Measurements from ENCODE around the gene ZNF816.
A peak's percentile ranks its signal among the peaks of the same experiment; 100 is the strongest.

DNA sequence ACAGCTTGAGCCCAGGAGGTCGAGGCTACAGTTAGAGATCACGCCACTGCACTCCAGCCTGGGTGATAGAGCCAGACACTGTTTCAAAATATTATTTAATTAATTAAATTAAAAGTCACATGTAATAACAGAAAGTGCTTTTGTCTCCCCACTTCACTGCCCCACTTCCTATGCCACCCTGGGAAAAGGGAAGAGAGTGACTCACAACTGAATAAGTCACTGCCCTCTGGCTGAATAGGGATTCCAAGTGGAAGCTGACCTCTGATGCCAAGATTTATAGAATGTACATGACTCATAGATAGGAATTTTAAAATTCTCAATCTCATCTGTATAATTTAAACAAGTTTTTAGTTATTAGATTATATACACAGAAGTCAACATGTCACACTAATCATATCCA, 28.8 kb upstream of the ZNF816 start:
- TF ChIP-seq, protein P1, sequence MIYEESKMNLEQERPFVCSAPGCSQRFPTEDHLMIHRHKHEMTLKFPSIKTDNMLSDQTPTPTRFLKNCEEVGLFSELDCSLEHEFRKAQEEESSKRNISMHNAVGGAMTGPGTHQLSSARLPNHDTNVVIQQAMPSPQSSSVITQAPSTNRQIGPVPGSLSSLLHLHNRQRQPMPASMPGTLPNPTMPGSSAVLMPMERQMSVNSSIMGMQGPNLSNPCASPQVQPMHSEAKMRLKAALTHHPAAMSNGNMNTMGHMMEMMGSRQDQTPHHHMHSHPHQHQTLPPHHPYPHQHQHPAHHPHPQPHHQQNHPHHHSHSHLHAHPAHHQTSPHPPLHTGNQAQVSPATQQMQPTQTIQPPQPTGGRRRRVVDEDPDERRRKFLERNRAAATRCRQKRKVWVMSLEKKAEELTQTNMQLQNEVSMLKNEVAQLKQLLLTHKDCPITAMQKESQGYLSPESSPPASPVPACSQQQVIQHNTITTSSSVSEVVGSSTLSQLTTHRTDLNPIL (CRISPR knock-in tag; IDR thresholded peaks at IDR 0.05; ENCODE audit: low read depth) = 0 out of 2 replicates have a peak, but pooled peaks have one; percentile 25
- no peak for TF ChIP-seq ZFP30 (CRISPR knock-in tag; IDR thresholded peaks at IDR 0.05)
- TF ChIP-seq GLIS3 (CRISPR knock-in tag; IDR thresholded peaks at IDR 0.05) = no peak
- no peak for TF ChIP-seq ZC3H10 (CRISPR knock-in tag; IDR thresholded peaks at IDR 0.05)
- no peak for TF ChIP-seq ARNTL (CRISPR knock-in tag; IDR thresholded peaks at IDR 0.05; ENCODE audit: borderline replicate concordance, low read depth)
- TF ChIP-seq RARB (CRISPR knock-in tag; IDR thresholded peaks at IDR 0.05) = no peak
- TF ChIP-seq, protein P2, sequence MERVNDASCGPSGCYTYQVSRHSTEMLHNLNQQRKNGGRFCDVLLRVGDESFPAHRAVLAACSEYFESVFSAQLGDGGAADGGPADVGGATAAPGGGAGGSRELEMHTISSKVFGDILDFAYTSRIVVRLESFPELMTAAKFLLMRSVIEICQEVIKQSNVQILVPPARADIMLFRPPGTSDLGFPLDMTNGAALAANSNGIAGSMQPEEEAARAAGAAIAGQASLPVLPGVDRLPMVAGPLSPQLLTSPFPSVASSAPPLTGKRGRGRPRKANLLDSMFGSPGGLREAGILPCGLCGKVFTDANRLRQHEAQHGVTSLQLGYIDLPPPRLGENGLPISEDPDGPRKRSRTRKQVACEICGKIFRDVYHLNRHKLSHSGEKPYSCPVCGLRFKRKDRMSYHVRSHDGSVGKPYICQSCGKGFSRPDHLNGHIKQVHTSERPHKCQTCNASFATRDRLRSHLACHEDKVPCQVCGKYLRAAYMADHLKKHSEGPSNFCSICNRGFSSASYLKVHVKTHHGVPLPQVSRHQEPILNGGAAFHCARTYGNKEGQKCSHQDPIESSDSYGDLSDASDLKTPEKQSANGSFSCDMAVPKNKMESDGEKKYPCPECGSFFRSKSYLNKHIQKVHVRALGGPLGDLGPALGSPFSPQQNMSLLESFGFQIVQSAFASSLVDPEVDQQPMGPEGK (CRISPR knock-in tag; IDR thresholded peaks at IDR 0.05; ENCODE audit: borderline replicate concordance) = no peak
